SKM-1 (cell line): ENCODE results near the gene AKAP13.

Source experiments
- DNase-seq: peaks from one replicate; lab custom pipeline; 2025; ENCODE audit not compliant: unreplicated experiment; lab: John Stamatoyannopoulos, UW

Gene AKAP13

DNA sequence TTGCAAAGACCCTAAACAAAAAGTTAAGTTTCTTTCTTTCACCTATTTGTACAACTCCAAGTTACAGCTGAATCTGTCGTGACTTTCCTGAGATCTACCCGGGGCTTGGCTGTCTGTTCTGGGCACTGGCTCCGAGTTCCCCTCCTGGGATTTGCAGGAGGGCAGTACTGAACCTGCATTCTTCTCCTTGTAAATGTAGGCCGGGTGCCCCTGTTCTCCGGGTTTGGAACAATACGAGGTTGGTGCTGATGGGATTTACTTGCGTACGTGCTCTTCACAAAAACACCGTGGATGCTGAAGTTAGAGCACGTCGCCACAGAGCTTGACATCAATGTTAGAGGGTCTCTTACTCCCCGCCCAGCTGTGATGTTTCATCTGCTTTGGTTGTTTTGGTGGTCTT is 366.2 kb downstream of the AKAP13 start:
- DNase-seq: no peak

DNA sequence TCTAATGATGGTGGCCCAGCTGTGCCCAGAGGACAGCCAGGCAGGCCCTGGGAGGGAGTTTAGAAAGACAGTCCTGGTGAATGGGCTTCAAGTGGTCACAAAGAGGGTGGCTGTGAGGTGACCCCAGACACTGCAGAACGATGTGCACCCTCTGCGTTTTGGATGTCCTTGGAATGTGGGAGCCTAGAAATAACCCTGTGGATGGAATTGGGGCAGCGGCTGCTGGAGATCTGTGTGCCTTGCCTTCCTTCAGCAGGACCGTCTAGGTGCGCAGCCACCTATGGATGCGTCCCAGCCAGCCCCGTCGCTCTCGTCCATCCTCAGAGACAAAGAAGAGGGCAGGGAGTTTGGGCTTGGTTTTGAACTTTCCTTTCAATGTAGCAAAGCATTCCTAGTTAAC is 367.8 kb downstream of the AKAP13 start:
- no peak for DNase-seq

DNA sequence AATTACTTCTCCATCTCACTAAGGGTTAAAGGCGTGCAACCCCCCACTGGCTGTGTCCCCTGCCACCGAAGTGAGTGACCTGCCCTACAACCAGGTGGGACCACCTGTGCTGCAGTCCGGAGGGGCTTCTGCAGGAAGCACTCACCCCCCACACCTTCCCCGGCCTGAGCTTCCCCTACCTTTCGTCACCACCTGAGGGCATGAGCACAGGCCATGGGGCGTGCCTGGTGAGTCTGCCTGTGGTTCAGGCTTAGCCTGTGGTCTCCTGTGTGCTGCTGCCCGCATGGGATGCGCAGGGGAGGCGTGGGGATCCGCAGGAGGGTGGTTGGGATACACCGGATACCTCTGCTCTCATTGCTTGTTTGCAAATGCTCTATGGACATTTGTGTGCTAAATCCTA is 368.3 kb downstream of the AKAP13 start:
- DNase-seq: no peak

DNA sequence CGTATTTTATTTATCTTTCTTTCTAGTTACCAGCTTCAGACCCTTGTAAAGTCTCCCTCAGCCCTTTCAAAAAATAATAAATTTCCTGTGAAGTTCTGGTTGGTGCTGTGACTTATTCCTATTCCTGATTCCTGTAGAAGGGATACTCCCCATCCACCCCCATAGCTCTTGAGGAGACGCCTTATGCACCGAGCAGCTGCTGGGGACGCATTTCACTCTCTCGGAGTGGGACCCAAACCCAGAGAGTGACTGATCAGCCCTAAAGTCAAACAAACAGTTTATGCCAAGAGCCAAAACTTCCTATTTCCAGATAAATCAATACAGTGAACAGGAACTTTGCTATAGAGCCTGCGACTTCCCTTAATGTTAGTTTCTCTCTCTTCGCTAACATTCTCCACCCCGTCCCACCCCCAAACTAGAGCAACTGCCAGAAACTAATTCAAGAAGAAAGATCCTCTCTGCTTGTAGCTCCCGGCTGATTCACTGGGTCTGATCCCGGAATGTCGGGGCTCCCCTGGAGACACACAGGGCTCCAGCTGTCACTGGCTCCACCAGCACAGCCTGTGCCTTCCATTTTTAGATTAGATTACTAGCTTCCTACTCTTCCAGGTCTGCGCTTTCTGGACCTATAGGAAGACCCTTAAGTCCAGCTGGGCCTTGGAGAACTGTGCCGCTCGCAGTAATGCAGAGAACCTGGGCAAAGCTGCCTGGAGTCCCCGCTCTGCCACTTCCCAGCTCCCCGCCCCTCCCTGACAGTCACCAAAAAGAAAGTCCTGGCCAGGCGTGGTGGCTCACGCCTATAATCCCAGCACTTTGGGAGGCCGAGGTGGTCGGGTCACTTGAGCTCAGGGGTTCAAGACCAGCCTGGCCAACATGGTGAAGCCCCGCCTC is 369.1 kb downstream of the AKAP13 start:
- DNase-seq: no peak

DNA sequence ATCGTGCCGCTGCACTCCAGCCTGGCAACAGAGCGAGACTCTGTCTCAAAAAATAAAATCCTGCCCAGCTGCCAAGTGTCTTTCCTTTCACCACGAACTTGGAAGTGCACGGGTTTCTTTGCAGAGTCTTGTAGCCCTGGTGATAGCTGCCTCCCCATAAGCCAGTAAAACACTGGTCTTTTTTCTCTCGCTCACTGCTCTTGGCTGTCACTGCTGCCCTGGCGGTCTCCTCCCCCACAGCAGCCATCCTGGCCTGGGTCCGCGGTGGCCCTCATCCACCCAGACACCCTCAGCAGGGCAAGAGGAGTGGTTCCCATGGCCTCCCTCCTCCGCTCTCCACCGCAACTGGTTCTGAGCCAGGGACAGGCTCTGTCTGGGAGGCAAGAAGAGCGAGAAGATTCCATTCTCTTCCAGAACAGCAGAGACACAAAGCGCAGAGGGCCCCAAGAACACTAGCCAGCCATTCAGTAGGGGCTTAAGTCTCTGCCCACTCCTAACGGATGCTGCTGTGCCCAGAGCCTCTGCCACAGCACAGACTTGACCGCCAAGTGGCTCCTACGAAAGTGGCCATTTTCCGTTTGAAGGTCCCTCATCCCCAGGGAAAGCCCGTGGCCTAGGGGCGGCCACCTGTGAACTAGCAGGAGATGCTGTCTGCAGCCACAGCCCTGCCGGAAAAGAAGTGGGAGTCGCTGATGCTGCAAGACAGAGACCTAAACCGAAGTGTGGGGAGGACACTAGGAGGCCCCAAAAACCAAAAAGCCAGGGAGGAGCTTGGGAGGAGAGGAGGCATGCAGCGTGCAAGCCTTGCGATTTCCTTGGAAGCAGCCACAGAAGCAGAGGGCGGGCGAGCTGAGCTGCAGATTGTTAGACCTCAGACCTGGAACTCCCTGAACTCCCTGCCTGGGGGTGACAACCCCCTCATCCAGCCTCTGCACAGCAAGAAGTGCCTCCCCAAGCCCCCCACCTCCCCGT is 370.2 kb downstream of the AKAP13 start:
- DNase-seq: no peak

DNA sequence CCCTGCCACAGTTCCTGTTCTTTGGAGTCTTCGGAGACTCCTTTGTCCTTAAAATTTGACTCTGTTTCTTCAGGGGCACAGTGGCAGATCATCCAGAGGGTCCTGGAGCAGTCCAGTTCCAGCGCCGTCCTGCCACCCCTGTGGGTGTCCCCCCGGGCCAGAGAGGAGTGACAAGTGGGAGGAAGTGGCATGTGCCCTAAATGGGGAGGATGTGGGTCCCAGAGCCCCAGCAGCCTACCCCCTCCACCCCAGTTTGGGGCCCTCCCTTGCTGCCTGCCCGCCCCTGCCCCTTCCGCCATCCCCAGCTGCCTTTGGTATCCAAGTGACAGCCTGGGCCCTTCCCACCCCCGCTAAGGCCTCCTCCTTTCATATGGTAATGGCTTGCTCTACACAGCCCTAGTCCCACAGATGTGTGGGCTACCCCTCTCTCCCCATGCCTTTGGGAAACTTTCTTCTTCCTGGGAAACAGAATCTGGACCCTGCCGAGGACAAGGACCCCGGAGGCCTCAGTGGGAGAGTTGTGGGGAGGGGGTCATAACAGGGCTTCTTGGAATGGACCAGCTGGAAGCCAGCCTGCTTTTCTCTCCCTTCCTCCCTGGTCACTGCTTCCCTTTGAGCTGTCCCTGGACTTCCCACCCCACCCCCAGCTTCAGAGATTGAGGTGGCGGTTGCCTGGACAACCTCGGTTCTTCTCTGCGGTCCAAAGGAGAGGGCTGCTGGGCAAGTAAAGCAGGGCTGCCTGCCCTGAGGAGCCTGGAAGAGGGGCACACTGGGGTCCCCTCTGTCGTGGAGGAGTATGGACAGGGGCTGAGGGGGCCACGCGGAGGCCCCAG is 371.1 kb downstream of the AKAP13 start:
- no peak for DNase-seq

DNA sequence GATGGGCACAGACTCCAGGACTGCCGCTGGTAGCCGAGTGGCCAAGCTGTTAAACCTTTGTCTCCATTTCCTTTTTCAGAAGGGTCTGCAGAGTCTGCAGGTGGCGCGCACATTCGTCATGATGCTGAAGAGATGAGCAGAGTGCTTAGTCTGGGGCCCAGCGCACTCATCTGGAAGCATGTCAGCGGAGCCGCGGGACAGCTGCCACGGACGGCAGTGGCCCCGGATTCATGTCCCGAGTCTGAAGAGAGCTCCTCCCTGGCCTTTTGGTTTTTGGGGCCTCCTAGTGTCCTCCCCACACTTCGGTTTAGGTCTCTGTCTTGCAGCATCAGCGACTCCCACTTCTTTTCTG is 371.7 kb downstream of the AKAP13 start:
- no peak for DNase-seq

DNA sequence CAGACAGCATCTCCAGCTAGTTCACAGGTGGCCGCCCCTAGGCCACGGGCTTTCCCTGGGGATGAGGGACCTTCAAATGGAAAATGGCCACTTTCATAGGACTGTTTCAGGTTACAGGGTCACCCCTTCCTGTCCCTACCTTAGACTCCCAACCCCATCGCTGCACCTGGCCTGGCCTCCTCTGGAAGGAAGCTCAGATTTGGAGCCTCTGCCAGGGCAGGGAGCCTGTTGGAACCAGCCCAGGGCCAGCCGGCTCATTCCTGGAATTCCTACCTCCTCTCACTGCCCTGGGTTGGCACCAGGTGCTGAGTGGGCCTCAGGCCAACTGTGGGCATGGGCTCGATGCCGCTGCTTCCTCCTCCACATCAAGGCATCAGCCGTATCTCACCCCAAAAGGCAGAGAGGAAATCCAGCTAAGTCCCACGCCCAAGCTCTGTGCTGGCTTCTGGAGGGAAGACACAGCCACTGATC is 372.1 kb downstream of the AKAP13 start:
- no peak for DNase-seq

DNA sequence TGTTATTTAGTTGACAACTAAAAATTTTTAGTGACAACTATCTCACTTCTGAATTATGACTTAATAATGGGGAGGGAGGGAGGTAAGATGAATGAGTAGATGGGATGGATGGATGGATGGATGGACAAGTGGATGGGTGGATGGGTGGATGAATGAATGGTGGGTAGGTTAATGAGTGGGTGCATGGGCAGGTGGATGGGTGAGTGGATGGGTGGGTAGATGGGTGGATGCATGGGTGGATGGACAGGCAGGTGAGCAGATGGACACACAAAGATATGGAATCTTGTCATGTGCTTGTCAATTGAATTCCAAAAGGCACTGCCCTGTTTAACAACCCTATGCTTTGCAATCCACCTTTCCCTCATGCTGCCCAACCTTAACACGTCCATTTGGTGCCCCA is 372.9 kb downstream of the AKAP13 start:
- DNase-seq: no peak

DNA sequence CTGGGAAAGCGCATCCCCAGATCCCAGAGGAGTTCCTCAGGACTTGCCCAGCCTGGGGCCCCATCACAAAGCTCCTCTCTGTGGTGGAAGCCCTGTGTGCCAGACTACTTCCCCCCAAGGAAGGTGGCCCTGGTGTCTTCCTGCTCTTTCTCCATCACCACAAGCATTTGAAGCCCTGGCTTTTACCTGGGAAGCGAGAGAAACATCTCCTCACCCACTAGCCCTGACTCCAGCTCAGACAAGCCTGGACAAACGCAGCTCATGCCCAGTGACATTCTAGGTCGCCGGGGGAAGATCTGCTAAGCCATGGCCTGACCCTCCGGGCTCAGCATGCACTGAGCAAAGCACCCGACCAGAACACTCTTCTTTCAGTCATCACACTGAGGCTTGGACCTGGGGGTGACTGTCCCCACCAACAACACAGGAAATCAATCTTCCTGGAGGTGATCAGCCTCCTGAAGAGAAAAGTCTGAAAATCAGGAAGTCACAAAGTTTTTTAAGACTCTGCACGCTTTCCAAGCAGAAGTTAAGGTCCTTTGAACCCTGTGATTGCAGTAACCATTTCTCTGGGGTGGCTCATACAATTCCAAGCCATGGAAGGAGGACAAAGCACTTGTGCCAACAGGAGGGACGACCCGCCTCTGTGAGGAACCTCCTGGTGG is 373.5 kb downstream of the AKAP13 start:
- DNase-seq: peak; percentile 39

DNA sequence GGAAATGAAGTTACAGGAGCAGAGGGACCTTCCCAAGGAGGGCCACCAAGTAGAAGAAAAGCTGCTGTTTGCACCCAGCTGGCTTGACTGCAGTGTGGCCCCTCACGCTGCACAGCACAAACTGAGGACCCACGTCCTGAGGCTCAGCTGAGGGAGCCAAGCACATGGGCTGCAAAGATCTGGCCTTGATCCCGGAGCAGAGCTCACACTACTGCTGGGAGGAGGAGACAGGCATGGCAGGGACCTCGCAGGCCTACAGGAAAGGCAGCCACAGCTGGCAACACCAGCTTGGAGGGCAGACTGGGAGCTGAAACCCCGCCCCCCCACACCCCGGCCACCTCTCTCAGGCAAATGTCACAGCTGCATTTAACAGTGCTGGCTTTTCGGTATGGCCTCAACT is 374.6 kb downstream of the AKAP13 start:
- no peak for DNase-seq

DNA sequence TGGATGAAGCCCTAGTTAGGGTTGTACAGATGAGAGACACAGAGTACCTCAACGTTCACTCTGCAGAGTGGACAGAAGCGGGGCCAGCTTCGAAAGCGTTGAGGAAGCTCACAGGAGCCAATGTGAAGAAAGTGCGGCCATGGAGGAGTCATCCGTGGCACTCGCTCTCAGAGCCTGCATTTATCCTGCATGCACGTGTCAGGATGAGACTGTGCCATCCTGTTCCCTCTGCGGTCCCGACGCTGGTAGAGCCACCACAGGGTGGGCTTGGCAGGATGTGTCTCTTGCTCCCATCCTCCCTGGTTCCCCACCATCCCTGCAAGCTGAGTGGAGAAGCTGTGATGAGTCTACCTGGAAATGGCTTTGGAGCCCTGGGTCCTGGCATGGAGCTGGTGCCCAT is 375.1 kb downstream of the AKAP13 start:
- no peak for DNase-seq

DNA sequence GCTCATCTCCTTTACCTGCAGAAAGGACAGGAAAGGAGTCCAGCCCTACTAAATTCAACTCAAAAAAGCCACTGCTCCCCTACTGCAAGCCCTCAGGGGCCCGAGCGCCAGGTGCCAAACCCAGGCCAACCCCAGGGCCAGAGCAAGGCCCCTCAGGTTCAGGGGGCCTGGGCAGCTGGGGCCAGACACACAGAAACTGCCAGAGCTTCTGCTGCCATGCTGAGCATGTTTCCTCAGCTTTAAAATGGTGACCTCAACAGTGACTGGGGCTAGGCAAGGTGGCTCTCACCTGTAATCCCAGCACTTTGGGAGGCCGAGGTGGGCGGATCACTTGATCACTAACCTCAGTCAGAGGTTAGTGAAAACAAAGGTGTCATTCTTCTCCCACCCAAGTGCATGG is 375.5 kb downstream of the AKAP13 start:
- no peak for DNase-seq

DNA sequence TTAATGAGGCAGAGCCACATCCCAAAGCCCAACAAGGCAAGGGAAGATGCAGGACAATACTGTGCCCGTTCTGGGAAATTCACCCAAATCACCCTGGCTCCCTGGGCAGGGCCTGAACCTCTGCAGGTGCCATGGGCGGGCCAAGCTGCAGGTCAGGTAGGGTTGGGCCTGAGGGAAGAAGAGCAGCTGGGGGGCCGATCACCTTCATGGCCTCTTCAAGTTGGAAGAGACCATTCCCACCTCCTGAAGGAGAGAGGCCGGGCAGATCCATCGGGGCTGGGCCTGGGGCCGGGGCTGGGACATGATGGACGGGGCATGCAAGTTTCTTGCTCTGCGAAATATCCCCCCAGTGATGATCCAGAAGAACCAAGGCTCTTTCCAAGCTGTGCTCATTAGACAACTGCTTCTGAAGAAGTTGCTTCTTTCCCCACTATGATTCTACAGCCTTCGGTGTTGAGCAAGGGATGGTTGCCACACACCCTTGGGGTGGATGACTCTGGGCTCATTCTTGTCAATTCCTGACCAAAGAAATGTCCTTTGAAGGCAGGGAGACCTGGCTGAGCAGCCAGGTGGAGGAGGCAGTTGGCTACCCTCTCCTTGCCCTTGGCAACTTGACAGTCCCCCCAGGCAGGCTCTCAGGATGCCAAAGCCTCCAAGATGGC is 376.1 kb downstream of the AKAP13 start:
- DNase-seq: peak; percentile 32

DNA sequence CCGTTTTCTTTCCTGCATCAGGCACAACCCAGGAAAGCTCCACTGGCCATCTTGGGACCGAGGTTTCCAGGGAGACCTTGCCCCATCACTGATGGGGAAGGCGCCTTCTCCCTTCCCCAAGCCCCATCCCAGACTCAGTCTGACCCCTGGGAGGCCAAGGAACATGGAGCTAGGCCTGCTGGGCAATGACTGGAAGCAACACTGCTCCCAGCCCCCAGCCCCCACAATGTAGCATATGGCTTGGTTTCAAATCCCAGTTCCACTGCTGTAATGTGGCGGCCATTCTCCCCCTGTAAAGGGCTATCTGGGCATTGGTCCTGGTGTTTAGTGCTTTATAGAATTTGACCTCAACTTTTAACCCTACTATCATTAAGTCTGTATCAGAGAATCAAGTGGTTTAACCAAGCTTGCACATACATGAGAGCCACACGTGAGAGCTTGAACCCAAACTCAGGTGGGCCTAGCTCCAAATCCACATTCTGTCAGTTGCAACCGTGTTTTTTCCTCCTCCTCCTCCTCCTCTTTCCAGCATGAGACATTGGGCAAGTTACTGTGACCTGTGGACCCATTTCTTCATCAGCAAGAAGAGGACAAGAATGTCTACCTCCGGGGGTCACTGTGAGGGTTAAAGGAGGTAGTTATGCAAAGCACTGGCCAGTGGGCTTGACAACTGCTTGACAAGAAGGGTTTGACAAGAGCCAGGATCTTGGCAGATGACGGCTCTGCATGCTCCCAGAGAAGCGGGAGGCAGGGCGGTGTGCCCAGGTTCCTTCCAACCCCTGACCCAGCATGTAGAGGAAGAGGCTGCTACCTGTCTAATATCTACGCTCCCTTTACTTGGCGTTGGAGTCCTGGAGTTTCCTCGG is 376.9 kb downstream of the AKAP13 start:
- no peak for DNase-seq

DNA sequence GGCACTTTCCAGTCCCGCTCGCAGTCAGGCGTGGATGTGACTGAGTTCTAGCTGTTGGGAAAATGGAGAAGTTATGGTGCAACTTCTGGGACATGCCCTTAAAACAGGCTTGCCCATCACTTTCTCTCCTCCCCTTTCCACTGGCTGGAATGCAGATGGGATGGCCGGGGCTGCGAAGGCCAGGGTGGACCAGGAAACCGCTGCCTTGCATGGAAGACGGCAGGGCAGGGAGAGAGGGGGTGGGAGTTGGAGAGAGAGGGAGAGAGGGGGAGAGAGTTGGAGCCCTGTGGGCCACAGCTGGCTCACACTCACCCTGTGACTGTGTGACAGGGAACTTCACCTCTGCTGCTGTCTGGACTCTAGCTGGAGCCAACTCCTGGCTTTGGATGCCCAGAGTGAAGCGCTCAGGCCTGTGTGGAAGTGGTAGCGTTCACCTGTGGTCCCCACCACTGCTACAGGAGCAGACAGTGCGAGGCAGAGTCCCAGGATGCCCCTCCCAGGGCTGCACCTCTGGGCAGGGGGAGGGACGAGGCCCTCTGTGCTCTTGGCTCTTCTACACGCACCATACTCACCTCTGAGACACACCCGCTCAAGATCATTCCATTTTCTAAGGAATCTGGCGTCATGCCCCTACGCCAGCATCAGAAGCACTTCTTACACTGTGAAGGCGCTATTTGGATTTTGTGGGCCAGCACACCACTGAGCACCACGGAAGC is 377.7 kb downstream of the AKAP13 start:
- DNase-seq: no peak

DNA sequence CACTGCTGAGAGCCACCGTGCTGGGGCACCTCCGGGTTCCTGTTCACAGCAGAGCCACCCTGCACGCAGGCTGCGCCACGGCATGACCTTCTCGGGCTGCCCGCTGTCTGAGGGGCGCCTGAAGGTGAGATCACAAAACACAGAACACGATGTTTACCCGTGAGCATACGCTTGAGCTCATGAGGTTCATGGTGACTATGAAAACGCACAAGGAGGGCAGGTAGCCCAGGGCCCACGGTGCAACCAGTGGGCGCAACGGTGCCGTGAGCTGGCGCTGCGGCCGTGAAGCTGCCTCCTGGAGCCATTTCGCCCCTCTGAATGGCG is 378.2 kb downstream of the AKAP13 start:
- no peak for DNase-seq

DNA sequence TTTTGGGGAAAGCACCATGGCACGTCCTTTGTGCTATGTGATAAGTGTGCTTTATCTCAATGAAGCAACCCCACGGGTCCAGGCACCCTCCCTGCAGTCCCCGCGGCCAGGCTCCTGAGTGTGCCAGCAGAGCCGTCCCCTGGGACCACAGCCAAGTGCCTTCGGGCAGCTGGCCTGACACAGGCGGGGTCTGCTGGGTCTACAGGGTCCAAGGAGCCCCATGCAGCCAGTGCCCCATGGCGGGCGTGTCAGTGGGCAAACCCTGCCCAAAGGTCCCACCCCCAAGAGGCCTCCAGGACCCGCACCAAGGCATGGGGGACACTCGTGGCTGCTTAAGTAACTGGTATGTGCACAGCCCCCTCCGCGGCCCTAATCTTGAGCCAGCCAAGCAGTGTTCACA is 379.0 kb downstream of the AKAP13 start:
- DNase-seq: no peak

DNA sequence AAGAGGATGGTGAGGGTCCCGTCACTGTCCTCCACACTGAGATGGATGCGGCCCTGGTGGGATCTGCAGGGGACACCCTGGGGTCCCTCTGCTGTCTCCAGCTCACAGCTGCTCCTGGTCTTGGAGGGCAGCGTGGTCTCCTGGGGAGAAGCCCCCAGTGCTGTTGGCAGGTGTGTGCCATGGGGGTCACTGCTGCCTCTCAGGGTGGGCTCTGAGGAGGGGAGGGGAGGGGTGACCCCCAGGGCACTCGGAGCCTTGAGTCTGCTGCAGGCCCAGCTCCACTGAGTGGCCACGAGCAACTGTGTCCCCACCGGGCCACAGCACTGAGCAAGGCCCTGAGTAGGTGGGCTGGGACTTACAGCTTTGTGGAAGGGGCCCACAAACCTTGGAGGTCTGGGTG is 379.6 kb downstream of the AKAP13 start:
- no peak for DNase-seq
